Measurements from ENCODE around the gene COMMD8. TPM values are rescaled to one million over a fixed set of nuclear protein-coding genes. Genes with fewer than 3 reads are reported as not detected.
A peak's percentile ranks its signal among the peaks of the same experiment; 100 is the strongest.

The COMMD8 gene
- 3.5 TPM for polyA plus RNA-seq (2012; ENCODE audit: insufficient read length, low read depth)

DNA sequence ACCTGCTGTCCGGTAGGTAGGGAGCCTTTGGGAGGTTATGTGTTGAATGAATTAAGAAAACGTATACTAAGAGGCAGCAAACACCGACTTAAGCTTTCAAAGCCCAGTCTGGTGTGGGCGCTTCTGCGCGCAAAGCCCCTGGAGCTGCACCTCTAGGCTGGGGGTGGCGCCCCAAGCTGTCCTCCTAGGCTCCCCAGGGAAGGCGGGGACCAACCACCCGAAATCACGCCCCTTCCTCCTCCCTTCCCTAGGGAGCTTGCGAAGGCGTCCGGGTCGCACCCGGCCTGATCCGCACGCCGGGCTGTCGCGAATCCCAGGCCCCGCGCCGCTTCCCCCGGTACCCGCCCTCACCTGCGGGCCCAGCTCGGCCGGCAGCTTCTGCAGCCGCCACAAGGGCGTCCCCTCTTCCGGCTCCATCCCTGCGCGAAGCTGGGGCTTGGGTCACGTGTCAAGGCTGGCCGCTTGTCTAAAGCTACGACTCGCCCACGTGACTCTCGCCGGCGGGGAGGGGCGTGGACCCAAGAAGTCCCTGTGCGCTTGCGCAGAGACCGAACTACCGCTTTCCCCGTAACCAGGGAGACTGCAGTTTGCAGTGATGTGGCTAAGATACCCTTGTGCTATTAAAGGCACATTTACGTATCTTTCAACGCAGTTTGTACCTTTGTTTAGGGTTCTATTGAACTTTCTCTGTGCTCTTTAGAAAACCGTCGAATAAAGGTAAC, at the start of gene COMMD8:
COMMD8 (minus strand) TSS at position 468 of the 722 bp plus-strand sequence; CDS start at position 417, 51 bp downstream.
- TF ChIP-seq POLR2AphosphoS5 (IDR thresholded peaks at IDR 0.05; ENCODE audit: low read depth, low read length): peak; percentile 64
- 0 out of 2 replicates have a peak, but pooled peaks have one; percentile 16 for TF ChIP-seq SIN3A (IDR thresholded peaks at IDR 0.05; ENCODE audit: borderline replicate concordance, insufficient read depth, low read length)
- TF ChIP-seq, protein P1, sequence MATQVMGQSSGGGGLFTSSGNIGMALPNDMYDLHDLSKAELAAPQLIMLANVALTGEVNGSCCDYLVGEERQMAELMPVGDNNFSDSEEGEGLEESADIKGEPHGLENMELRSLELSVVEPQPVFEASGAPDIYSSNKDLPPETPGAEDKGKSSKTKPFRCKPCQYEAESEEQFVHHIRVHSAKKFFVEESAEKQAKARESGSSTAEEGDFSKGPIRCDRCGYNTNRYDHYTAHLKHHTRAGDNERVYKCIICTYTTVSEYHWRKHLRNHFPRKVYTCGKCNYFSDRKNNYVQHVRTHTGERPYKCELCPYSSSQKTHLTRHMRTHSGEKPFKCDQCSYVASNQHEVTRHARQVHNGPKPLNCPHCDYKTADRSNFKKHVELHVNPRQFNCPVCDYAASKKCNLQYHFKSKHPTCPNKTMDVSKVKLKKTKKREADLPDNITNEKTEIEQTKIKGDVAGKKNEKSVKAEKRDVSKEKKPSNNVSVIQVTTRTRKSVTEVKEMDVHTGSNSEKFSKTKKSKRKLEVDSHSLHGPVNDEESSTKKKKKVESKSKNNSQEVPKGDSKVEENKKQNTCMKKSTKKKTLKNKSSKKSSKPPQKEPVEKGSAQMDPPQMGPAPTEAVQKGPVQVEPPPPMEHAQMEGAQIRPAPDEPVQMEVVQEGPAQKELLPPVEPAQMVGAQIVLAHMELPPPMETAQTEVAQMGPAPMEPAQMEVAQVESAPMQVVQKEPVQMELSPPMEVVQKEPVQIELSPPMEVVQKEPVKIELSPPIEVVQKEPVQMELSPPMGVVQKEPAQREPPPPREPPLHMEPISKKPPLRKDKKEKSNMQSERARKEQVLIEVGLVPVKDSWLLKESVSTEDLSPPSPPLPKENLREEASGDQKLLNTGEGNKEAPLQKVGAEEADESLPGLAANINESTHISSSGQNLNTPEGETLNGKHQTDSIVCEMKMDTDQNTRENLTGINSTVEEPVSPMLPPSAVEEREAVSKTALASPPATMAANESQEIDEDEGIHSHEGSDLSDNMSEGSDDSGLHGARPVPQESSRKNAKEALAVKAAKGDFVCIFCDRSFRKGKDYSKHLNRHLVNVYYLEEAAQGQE (IDR thresholded peaks at IDR 0.05; ENCODE audit: insufficient read depth in 1 of 2, low read depth in 2 of 2, low read length in 2 of 2): no peak

DNA sequence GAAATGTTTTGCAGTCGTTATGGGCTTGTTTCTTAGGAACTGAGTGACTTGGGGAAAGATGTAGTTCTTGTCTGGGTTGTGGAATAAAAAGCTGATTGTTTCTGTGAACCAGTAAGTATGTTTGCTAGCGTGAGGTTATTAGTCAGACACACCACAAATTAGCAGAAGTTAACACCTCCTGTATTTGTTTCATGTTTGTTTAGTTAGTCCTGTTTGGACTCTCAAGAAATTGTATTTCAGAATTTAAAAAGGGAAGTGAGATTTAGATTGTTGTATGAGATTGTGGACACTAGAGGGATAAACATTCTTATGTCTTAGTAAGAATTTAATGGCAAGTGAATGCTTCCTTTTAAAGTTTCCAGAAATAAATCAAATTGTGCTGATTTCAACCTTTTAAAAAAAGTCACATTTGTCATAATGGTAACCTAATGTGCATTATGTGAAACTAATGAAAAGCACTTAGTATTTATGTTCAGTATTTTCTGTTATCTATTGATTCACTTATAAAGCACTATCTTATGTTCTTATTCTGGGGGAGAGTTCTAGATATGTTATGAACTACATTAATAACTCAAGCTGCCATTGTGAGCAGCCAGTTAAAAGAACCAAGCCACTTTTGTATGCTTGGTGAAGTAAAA, 47.1 kb upstream of the COMMD8 start:
- TF ChIP-seq SIN3A (IDR thresholded peaks at IDR 0.05; ENCODE audit: borderline replicate concordance, insufficient read depth, low read length) (no peak), FOXP2 (optimal IDR thresholded peaks at IDR 0.05; ENCODE audit: borderline replicate concordance, extremely low read depth, extremely low read length, insufficient read depth) (no peak), POLR2AphosphoS5 (IDR thresholded peaks at IDR 0.05; ENCODE audit: low read depth, low read length) (no peak), TAF1 (IDR thresholded peaks at IDR 0.05; ENCODE audit: borderline replicate concordance, insufficient read depth, low read length) (no peak)
- TF ChIP-seq, protein P1 (IDR thresholded peaks at IDR 0.05; ENCODE audit: insufficient read depth in 1 of 2, low read depth in 2 of 2, low read length in 2 of 2): no peak

DNA sequence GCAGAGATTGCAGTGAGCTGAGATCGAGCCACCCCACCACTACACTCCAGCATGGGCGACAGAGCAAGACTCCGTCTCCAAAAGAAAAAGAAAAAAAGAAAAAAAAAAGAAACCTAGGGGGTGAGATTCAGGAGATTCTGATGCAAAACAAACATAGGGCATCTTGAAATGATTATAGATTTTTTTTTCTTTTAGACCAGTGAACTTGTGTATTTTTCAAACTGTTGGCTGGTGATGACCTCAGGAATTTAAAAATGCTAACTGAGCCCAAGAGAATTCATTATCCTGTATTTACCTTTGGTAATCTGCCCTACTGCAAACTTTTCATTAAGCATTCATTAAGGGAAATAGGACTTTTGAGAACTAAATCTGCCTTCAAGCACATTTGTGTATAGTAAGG, 42.2 kb upstream of the COMMD8 start:
- TF ChIP-seq, protein P1 (IDR thresholded peaks at IDR 0.05; ENCODE audit: insufficient read depth in 1 of 2, low read depth in 2 of 2, low read length in 2 of 2): no peak
- no peak for TF ChIP-seq TAF1 (IDR thresholded peaks at IDR 0.05; ENCODE audit: borderline replicate concordance, insufficient read depth, low read length)

DNA sequence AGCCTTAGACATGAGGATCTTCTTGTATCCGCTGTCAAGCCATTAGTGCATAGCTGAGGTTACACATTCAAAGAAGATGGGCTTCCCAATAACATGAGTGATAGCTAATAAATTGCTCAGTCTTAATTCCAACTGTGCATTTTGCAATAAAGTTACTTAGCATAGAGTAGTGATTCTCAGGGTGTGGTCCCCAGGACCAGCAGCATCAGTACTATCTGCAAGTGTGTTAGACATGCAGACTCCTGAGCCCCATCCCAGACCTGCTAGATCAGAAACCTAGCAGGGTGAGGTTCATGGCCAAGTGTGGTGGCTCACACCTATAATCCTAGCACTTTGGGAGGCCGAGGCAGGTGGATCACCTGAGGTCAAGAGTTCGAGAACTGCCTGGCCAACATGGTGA, 41.6 kb upstream of the COMMD8 start:
- no peak for TF ChIP-seq POLR2AphosphoS5 (IDR thresholded peaks at IDR 0.05; ENCODE audit: low read depth, low read length)
- TF ChIP-seq SIN3A (IDR thresholded peaks at IDR 0.05; ENCODE audit: borderline replicate concordance, insufficient read depth, low read length): no peak
- no peak for TF ChIP-seq FOXP2 (optimal IDR thresholded peaks at IDR 0.05; ENCODE audit: borderline replicate concordance, extremely low read depth, extremely low read length, insufficient read depth)
- TF ChIP-seq, protein P1 (IDR thresholded peaks at IDR 0.05; ENCODE audit: insufficient read depth in 1 of 2, low read depth in 2 of 2, low read length in 2 of 2): no peak
- TF ChIP-seq TAF1 (IDR thresholded peaks at IDR 0.05; ENCODE audit: borderline replicate concordance, insufficient read depth, low read length): no peak

Data from PFSK-1 (cell line).